ENCODE data around the gene KRTAP6-2. TPM values are rescaled to one million over a fixed set of nuclear protein-coding genes. Genes with fewer than 3 reads are reported as not detected.

KRTAP6-2 gene
- total RNA-seq, 6 experiments from 2014 or later = not detected

- Mint-ChIP-seq H3K9me3 (peaks cover 65% of the 10 kb centered on the region), H3K4me1 (ENCODE audit: low read depth) (no peaks in the 10 kb centered on the region), H3K36me3 (ENCODE audit: low read depth) (peaks cover 11% of the 10 kb centered on the region), H3K27ac (no peak overlapping the region), H3K27me3 (ENCODE audit: insufficient read depth) (peaks cover 1% of the 10 kb centered on the region; the same call in 1 of the 2 replicates), H3K4me3 (no peak overlapping the region)
- no peak for TF ChIP-seq CTCF (IDR thresholded peaks at IDR 0.05)
- DNase-seq = no peak
Observed at GRCh38 chr21:30629200-30629599, 30.5 kb upstream of the KRTAP6-2 start.

- H3K36me3 Mint-ChIP-seq (ENCODE audit: low read depth) = peaks cover 12% of the 10 kb centered on the region
- DNase-seq = no peak
- TF ChIP-seq CTCF (IDR thresholded peaks at IDR 0.05) = no peak
- H3K27ac Mint-ChIP-seq = no peak overlapping the region
- H3K4me1 Mint-ChIP-seq (ENCODE audit: low read depth) = no peaks in the 10 kb centered on the region
- peaks cover 69% of the 10 kb centered on the region for H3K9me3 Mint-ChIP-seq
- H3K4me3 Mint-ChIP-seq = no peak overlapping the region
- peaks cover 1% of the 10 kb centered on the region; the same call in 1 of the 2 replicates for H3K27me3 Mint-ChIP-seq (ENCODE audit: insufficient read depth)
Observed at GRCh38 chr21:30628109-30628508, 29.4 kb upstream of the KRTAP6-2 start.

- no peak for TF ChIP-seq CTCF (IDR thresholded peaks at IDR 0.05)
- peaks cover 4% of the 10 kb centered on the region for H3K36me3 Mint-ChIP-seq (ENCODE audit: low read depth)
Observed at GRCh38 chr21:30625449-30626165, 26.9 kb upstream of the KRTAP6-2 start.

GRCh38 chr21:30623362-30623761 is 24.7 kb upstream of the KRTAP6-2 start:
- Mint-ChIP-seq H3K9me3 (peaks cover 54% of the 10 kb centered on the region), H3K4me3 (no peak overlapping the region), H3K36me3 (ENCODE audit: low read depth) (peaks cover 4% of the 10 kb centered on the region), H3K27ac (no peak overlapping the region), H3K27me3 (ENCODE audit: insufficient read depth) (no peaks in the 10 kb centered on the region), H3K4me1 (ENCODE audit: low read depth) (no peaks in the 10 kb centered on the region)
- no peak for DNase-seq
- TF ChIP-seq CTCF (IDR thresholded peaks at IDR 0.05) = no peak

More at GRCh38 chr21:30625449-30626165, 26.9 kb upstream of the KRTAP6-2 start:
- H3K4me3 Mint-ChIP-seq = no peak overlapping the region
- no peaks in the 10 kb centered on the region for H3K4me1 Mint-ChIP-seq (ENCODE audit: low read depth)
- DNase-seq = no peak
- H3K27me3 Mint-ChIP-seq (ENCODE audit: insufficient read depth) = no peaks in the 10 kb centered on the region
- H3K9me3 Mint-ChIP-seq = peaks cover 61% of the 10 kb centered on the region
- no peak overlapping the region for H3K27ac Mint-ChIP-seq

- H3K36me3 Mint-ChIP-seq (ENCODE audit: low read depth) = peaks cover 4% of the 10 kb centered on the region; the same call in 1 of the 2 replicates
- peaks cover 64% of the 10 kb centered on the region for H3K9me3 Mint-ChIP-seq
- no peak for TF ChIP-seq CTCF (IDR thresholded peaks at IDR 0.05)
- DNase-seq = no peak
- no peak within 1 kb of the TSS for H3K27ac Mint-ChIP-seq
- no peaks in the 10 kb centered on the region for H3K4me1 Mint-ChIP-seq (ENCODE audit: low read depth)
- no peak within 1 kb of the TSS for H3K4me3 Mint-ChIP-seq
- H3K27me3 Mint-ChIP-seq (ENCODE audit: insufficient read depth) = no peaks in the 10 kb centered on the region
Observed at GRCh38 chr21:30620522-30620921, 21.8 kb upstream of the KRTAP6-2 start, which contains the start of gene KRTAP20-4. Gene KRTAP20-4 (plus strand): TSS chr21:30620627.
